ENCODE results near the gene COG2.

COG2 gene

DNA sequence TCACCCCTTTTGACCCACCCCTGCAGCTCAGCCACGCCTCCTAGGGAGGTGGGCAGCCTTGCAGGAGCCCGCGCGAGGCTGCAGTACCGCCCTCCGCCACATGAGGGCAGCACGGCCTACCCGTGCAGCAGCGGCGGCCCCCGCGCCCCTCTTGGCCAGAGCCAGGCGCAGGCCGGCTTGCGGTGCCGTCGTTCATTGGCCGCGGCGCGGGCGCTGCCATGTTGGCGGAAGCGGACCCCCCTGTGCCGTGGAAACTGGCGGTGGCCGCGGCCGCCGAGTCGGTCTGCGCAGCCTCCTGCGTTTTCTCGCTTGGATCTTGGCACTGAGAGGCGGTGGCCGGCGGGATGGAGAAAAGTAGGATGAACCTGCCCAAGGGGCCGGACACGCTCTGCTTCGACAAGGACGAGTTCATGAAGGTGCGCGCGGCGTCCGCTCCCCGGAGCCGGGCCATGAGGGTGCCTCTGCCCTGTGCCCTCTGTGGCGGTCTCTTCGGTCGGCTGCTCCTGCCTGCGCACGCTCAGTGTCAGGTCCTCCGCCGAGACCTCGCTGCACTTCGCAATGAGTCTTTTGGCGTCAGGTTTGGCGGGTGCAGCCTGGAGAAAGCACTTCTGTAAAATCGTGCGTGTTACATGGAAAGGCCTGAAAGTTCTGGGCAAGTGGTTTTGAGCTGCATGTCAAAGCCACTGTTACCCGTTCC lies at the start of gene COG2 (continued):
- TF ChIP-seq ZNF548 (tag by site-specific recombination; IDR thresholded peaks at IDR 0.05): no peak
- TF ChIP-seq, protein P1, sequence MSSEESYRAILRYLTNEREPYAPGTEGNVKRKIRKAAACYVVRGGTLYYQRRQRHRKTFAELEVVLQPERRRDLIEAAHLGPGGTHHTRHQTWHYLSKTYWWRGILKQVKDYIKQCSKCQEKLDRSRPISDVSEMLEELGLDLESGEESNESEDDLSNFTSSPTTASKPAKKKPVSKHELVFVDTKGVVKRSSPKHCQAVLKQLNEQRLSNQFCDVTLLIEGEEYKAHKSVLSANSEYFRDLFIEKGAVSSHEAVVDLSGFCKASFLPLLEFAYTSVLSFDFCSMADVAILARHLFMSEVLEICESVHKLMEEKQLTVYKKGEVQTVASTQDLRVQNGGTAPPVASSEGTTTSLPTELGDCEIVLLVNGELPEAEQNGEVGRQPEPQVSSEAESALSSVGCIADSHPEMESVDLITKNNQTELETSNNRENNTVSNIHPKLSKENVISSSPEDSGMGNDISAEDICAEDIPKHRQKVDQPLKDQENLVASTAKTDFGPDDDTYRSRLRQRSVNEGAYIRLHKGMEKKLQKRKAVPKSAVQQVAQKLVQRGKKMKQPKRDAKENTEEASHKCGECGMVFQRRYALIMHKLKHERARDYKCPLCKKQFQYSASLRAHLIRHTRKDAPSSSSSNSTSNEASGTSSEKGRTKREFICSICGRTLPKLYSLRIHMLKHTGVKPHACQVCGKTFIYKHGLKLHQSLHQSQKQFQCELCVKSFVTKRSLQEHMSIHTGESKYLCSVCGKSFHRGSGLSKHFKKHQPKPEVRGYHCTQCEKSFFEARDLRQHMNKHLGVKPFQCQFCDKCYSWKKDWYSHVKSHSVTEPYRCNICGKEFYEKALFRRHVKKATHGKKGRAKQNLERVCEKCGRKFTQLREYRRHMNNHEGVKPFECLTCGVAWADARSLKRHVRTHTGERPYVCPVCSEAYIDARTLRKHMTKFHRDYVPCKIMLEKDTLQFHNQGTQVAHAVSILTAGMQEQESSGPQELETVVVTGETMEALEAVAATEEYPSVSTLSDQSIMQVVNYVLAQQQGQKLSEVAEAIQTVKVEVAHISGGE (tag by site-specific recombination; conservative IDR thresholded peaks at IDR 0.05; ENCODE audit: low read depth): peak; percentile 83
- TF ChIP-seq ZNF37A (tag by site-specific recombination; IDR thresholded peaks at IDR 0.05): no peak
- TF ChIP-seq, protein P2, sequence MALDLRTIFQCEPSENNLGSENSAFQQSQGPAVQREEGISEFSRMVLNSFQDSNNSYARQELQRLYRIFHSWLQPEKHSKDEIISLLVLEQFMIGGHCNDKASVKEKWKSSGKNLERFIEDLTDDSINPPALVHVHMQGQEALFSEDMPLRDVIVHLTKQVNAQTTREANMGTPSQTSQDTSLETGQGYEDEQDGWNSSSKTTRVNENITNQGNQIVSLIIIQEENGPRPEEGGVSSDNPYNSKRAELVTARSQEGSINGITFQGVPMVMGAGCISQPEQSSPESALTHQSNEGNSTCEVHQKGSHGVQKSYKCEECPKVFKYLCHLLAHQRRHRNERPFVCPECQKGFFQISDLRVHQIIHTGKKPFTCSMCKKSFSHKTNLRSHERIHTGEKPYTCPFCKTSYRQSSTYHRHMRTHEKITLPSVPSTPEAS (tag by site-specific recombination; IDR thresholded peaks at IDR 0.05): peak; percentile 27; the same call in 1 of the 2 replicates
- TF ChIP-seq ZNF48 (tag by site-specific recombination; IDR thresholded peaks at IDR 0.05): no peak
- TF ChIP-seq ZNF132 (tag by site-specific recombination; IDR thresholded peaks at IDR 0.05; ENCODE audit: borderline replicate concordance): no peak
- TF ChIP-seq ZBTB20 (tag by site-specific recombination; IDR thresholded peaks at IDR 0.05): peak; percentile 80; the same call in 1 of the 2 replicates
- TF ChIP-seq ZNF555 (tag by site-specific recombination; conservative IDR thresholded peaks at IDR 0.05): no peak
- no peak for TF ChIP-seq SETDB1 (IDR thresholded peaks at IDR 0.05; ENCODE audit: insufficient read length, low read length)
- no peak for TF ChIP-seq ZNF785 (tag by site-specific recombination; IDR thresholded peaks at IDR 0.05)
- TF ChIP-seq, protein P3, sequence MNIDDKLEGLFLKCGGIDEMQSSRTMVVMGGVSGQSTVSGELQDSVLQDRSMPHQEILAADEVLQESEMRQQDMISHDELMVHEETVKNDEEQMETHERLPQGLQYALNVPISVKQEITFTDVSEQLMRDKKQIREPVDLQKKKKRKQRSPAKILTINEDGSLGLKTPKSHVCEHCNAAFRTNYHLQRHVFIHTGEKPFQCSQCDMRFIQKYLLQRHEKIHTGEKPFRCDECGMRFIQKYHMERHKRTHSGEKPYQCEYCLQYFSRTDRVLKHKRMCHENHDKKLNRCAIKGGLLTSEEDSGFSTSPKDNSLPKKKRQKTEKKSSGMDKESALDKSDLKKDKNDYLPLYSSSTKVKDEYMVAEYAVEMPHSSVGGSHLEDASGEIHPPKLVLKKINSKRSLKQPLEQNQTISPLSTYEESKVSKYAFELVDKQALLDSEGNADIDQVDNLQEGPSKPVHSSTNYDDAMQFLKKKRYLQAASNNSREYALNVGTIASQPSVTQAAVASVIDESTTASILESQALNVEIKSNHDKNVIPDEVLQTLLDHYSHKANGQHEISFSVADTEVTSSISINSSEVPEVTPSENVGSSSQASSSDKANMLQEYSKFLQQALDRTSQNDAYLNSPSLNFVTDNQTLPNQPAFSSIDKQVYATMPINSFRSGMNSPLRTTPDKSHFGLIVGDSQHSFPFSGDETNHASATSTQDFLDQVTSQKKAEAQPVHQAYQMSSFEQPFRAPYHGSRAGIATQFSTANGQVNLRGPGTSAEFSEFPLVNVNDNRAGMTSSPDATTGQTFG (tag by site-specific recombination; IDR thresholded peaks at IDR 0.05; ENCODE audit: borderline replicate concordance): no peak
- TF ChIP-seq ZNF211 (tag by site-specific recombination; IDR thresholded peaks at IDR 0.05; ENCODE audit: low read depth): no peak
- TF ChIP-seq ZNF830 (tag by site-specific recombination; IDR thresholded peaks at IDR 0.05; ENCODE audit: low read depth): no peak
- TF ChIP-seq, protein P4, sequence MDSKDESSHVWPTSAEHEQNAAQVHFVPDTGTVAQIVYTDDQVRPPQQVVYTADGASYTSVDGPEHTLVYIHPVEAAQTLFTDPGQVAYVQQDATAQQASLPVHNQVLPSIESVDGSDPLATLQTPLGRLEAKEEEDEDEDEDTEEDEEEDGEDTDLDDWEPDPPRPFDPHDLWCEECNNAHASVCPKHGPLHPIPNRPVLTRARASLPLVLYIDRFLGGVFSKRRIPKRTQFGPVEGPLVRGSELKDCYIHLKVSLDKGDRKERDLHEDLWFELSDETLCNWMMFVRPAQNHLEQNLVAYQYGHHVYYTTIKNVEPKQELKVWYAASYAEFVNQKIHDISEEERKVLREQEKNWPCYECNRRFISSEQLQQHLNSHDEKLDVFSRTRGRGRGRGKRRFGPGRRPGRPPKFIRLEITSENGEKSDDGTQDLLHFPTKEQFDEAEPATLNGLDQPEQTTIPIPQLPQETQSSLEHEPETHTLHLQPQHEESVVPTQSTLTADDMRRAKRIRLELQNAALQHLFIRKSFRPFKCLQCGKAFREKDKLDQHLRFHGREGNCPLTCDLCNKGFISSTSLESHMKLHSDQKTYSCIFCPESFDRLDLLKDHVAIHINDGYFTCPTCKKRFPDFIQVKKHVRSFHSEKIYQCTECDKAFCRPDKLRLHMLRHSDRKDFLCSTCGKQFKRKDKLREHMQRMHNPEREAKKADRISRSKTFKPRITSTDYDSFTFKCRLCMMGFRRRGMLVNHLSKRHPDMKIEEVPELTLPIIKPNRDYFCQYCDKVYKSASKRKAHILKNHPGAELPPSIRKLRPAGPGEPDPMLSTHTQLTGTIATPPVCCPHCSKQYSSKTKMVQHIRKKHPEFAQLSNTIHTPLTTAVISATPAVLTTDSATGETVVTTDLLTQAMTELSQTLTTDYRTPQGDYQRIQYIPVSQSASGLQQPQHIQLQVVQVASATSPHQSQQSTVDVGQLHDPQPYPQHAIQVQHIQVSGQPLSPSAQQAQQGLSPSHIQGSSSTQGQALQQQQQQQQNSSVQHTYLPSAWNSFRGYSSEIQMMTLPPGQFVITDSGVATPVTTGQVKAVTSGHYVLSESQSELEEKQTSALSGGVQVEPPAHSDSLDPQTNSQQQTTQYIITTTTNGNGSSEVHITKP (tag by site-specific recombination; IDR thresholded peaks at IDR 0.05): peak; percentile 98
- TF ChIP-seq ZNF558 (tag by site-specific recombination; IDR thresholded peaks at IDR 0.05): no peak
- TF ChIP-seq KLF10 (tag by site-specific recombination; IDR thresholded peaks at IDR 0.05): peak; percentile 91
- TF ChIP-seq, protein P5, sequence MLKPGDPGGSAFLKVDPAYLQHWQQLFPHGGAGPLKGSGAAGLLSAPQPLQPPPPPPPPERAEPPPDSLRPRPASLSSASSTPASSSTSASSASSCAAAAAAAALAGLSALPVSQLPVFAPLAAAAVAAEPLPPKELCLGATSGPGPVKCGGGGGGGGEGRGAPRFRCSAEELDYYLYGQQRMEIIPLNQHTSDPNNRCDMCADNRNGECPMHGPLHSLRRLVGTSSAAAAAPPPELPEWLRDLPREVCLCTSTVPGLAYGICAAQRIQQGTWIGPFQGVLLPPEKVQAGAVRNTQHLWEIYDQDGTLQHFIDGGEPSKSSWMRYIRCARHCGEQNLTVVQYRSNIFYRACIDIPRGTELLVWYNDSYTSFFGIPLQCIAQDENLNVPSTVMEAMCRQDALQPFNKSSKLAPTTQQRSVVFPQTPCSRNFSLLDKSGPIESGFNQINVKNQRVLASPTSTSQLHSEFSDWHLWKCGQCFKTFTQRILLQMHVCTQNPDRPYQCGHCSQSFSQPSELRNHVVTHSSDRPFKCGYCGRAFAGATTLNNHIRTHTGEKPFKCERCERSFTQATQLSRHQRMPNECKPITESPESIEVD (tag by site-specific recombination; IDR thresholded peaks at IDR 0.05): 0 out of 2 replicates have a peak, but pooled peaks have one; percentile 27
- TF ChIP-seq, protein P6, sequence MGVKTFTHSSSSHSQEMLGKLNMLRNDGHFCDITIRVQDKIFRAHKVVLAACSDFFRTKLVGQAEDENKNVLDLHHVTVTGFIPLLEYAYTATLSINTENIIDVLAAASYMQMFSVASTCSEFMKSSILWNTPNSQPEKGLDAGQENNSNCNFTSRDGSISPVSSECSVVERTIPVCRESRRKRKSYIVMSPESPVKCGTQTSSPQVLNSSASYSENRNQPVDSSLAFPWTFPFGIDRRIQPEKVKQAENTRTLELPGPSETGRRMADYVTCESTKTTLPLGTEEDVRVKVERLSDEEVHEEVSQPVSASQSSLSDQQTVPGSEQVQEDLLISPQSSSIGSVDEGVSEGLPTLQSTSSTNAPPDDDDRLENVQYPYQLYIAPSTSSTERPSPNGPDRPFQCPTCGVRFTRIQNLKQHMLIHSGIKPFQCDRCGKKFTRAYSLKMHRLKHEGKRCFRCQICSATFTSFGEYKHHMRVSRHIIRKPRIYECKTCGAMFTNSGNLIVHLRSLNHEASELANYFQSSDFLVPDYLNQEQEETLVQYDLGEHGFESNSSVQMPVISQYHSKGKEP (tag by site-specific recombination; IDR thresholded peaks at IDR 0.05): peak; percentile 94
- TF ChIP-seq ZNF266 (tag by site-specific recombination; IDR thresholded peaks at IDR 0.05; ENCODE audit: low read depth): no peak
- peak; percentile 33; the same call in 1 of the 2 replicates for TF ChIP-seq FEZF1 (tag by site-specific recombination; IDR thresholded peaks at IDR 0.05)
- TF ChIP-seq, protein P7, sequence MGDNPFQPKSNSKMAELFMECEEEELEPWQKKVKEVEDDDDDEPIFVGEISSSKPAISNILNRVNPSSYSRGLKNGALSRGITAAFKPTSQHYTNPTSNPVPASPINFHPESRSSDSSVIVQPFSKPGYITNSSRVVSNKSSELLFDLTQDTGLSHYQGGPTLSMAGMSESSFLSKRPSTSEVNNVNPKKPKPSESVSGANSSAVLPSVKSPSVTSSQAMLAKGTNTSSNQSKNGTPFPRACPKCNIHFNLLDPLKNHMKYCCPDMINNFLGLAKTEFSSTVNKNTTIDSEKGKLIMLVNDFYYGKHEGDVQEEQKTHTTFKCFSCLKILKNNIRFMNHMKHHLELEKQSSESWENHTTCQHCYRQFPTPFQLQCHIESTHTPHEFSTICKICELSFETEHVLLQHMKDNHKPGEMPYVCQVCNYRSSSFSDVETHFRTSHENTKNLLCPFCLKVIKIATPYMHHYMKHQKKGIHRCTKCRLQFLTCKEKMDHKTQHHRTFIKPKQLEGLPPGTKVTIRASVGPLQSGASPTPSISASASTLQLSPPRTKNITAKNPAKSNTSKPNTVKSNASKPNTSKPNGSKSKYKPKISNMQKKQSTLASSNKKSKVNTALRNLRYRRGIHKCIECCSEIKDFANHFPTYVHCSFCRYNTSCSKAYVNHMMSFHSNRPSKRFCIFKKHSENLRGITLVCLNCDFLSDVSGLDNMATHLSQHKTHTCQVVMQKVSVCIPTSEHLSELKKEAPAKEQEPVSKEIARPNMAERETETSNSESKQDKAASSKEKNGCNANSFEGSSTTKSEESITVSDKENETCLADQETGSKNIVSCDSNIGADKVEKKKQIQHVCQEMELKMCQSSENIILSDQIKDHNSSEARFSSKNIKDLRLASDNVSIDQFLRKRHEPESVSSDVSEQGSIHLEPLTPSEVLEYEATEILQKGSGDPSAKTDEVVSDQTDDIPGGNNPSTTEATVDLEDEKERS (tag by site-specific recombination; IDR thresholded peaks at IDR 0.05): no peak
